Epithelial cell of prostate (primary cell): ENCODE data around the gene MOB2.

Experiments used
- DNase-seq: peaks from one replicate; pipeline ENCODE4 v3.0.0-alpha.2; 2011; ENCODE audit warnings: low read depth, low spot score
- H3K27ac ChIP-seq: fragments of 450-650 bp; 2 replicates; pipeline ENCODE4 v1.5.1; 2017; ENCODE audit warnings: mild to moderate bottlenecking

The MOB2 gene

GRCh38 chr11:1506981-1507380, 20.4 kb upstream of the MOB2 start:
- no peak overlapping the region for H3K27ac ChIP-seq
- DNase-seq, result no peak

GRCh38 chr11:1505480-1505879, 18.9 kb upstream of the MOB2 start:
- H3K27ac ChIP-seq, result no peak overlapping the region

GRCh38 chr11:1504581-1505290, 18.2 kb upstream of the MOB2 start:
- no peak for DNase-seq
- H3K27ac ChIP-seq, result no peak overlapping the region

More at GRCh38 chr11:1505480-1505879, 18.9 kb upstream of the MOB2 start:
- no peak for DNase-seq

- DNase-seq, result no peak
- no peak overlapping the region for H3K27ac ChIP-seq
Observed at GRCh38 chr11:1504138-1504537, 17.6 kb upstream of the MOB2 start.

GRCh38 chr11:1503708-1504104, 17.1 kb upstream of the MOB2 start:
- H3K27ac ChIP-seq, result no peak overlapping the region
- DNase-seq, result no peak

GRCh38 chr11:1502954-1503707, 16.6 kb upstream of the MOB2 start:
- H3K27ac ChIP-seq, result no peak overlapping the region
- no peak for DNase-seq

- DNase-seq, result no peak
- no peak overlapping the region for H3K27ac ChIP-seq
Observed at GRCh38 chr11:1502168-1502953, 15.8 kb upstream of the MOB2 start.

GRCh38 chr11:1501421-1502167, 15.0 kb upstream of the MOB2 start:
- H3K27ac ChIP-seq, result no peak overlapping the region
- no peak for DNase-seq

- no peak for DNase-seq
- H3K27ac ChIP-seq, result no peak overlapping the region
Observed at GRCh38 chr11:1500466-1501420, 14.2 kb upstream of the MOB2 start.

- DNase-seq, result no peak
- H3K27ac ChIP-seq, result no peak overlapping the region
Observed at GRCh38 chr11:1499899-1500298, 13.3 kb upstream of the MOB2 start.

GRCh38 chr11:1499261-1499890, 12.8 kb upstream of the MOB2 start:
- no peak for DNase-seq

GRCh38 chr11:1498262-1498661, 11.7 kb upstream of the MOB2 start:
- no peak for DNase-seq

More at GRCh38 chr11:1499261-1499890, 12.8 kb upstream of the MOB2 start:
- no peak overlapping the region for H3K27ac ChIP-seq

GRCh38 chr11:1497600-1497999, 11.0 kb upstream of the MOB2 start:
- DNase-seq, result no peak
- H3K27ac ChIP-seq, result no peak overlapping the region

More at GRCh38 chr11:1498262-1498661, 11.7 kb upstream of the MOB2 start:
- no peak overlapping the region for H3K27ac ChIP-seq

- no peak overlapping the region for H3K27ac ChIP-seq
- DNase-seq, result no peak
Observed at GRCh38 chr11:1496761-1497095, 10.1 kb upstream of the MOB2 start.

- no peak overlapping the region for H3K27ac ChIP-seq
- no peak for DNase-seq
Observed at GRCh38 chr11:1496091-1496760, 9.6 kb upstream of the MOB2 start.

GRCh38 chr11:1494650-1495049, 8.1 kb upstream of the MOB2 start:
- H3K27ac ChIP-seq, result no peak overlapping the region
- DNase-seq, result no peak

GRCh38 chr11:1493650-1494244, 7.2 kb upstream of the MOB2 start:
- no peak for DNase-seq

GRCh38 chr11:1491379-1491778, 4.8 kb upstream of the MOB2 start:
- DNase-seq, result no peak
- H3K27ac ChIP-seq, result no peak overlapping the region

More at GRCh38 chr11:1493650-1494244, 7.2 kb upstream of the MOB2 start:
- H3K27ac ChIP-seq, result no peak overlapping the region
